ENCODE data around the gene UPK1B. TPM values are rescaled to one million over a fixed set of nuclear protein-coding genes. Genes with fewer than 3 reads are reported as not detected.

Gene UPK1B
- total and polyA plus RNA-seq, 11 donors: 20.4 TPM; not detected in 10

- Histone ChIP-seq H3K4me3 (no peak overlapping the region), H3K4me1 (peaks cover 0 to 54% (median 25%) of the 10 kb centered on the region in 12 donors), H3K9me3 (no peaks in the 10 kb centered on the region), H3K36me3 (peaks cover 0 to 51% (median 39%) of the 10 kb centered on the region in 9 donors), H3K27me3 (no peaks in the 10 kb centered on the region), H3K27ac (peak overlapping the region in 1 of 12 donors; percentile 23)
- intact Hi-C loops (cut with DNase I): loop anchor here in 1 of 10 donors (10.0 kb wide), 1 partner anchor 352 kb away; no protein-coding TSS in a partner anchor
- ATAC-seq (no peak), DNase-seq (no peak)
- 81 to 94% (median 93%) methylated on average over 7 of the region's 7 CpGs for WGBS, 4 donors
- TF ChIP-seq, protein P1, sequence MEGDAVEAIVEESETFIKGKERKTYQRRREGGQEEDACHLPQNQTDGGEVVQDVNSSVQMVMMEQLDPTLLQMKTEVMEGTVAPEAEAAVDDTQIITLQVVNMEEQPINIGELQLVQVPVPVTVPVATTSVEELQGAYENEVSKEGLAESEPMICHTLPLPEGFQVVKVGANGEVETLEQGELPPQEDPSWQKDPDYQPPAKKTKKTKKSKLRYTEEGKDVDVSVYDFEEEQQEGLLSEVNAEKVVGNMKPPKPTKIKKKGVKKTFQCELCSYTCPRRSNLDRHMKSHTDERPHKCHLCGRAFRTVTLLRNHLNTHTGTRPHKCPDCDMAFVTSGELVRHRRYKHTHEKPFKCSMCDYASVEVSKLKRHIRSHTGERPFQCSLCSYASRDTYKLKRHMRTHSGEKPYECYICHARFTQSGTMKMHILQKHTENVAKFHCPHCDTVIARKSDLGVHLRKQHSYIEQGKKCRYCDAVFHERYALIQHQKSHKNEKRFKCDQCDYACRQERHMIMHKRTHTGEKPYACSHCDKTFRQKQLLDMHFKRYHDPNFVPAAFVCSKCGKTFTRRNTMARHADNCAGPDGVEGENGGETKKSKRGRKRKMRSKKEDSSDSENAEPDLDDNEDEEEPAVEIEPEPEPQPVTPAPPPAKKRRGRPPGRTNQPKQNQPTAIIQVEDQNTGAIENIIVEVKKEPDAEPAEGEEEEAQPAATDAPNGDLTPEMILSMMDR (IDR thresholded peaks at IDR 0.05): no peak
- no peak for TF ChIP-seq POLR2A (IDR thresholded peaks at IDR 0.05)
These were observed 63.4 kb downstream of the UPK1B start for GRCh38 chr3:119236756-119237155.

GRCh38 chr3:119237299-119237698, 63.9 kb downstream of the UPK1B start:
- Histone ChIP-seq H3K27ac (peak overlapping the region in 1 of 12 donors; percentile 23), H3K27me3 (no peaks in the 10 kb centered on the region), H3K36me3 (peaks cover 0 to 46% (median 34%) of the 10 kb centered on the region in 9 donors), H3K4me1 (peaks cover 0 to 54% (median 25%) of the 10 kb centered on the region in 12 donors), H3K9me3 (no peaks in the 10 kb centered on the region), H3K4me3 (no peak overlapping the region)
- intact Hi-C loops (cut with DNase I): loop anchor here in 1 of 10 donors (10.0 kb wide), 1 partner anchor 352 kb away; no protein-coding TSS in a partner anchor
- TF ChIP-seq, protein P1 (IDR thresholded peaks at IDR 0.05): no peak
- no peak for TF ChIP-seq POLR2A (IDR thresholded peaks at IDR 0.05)
- DNase-seq (no peak), ATAC-seq (no peak)

GRCh38 chr3:119238363-119238762, 65.0 kb downstream of the UPK1B start:
- H3K4me1 ChIP-seq: peaks cover 0 to 54% (median 25%) of the 10 kb centered on the region in 12 donors
- no peaks in the 10 kb centered on the region for H3K9me3 ChIP-seq
- H3K27me3 ChIP-seq: no peaks in the 10 kb centered on the region
- peak overlapping the region in 4 of 12 donors; percentile 34 to 97 (median 94) for H3K27ac ChIP-seq
- ATAC-seq: no peak
- no peak for TF ChIP-seq POLR2A (IDR thresholded peaks at IDR 0.05)
- TF ChIP-seq, protein P1 (IDR thresholded peaks at IDR 0.05): no peak
- 50 to 56% (median 53%) methylated on average over 4 of the region's 4 CpGs for WGBS, 4 donors
- peak overlapping the region in 6 of 12 donors; percentile 3 to 88 (median 38) for H3K4me3 ChIP-seq
- intact Hi-C loops (cut with DNase I): loop anchor here in 1 of 10 donors (10.0 kb wide), 1 partner anchor 354 kb away; no protein-coding TSS in a partner anchor
- DNase-seq: no peak
- H3K36me3 ChIP-seq: peaks cover 0 to 35% (median 23%) of the 10 kb centered on the region in 9 donors

- no peak for DNase-seq
- TF ChIP-seq POLR2A (IDR thresholded peaks at IDR 0.05): no peak
- TF ChIP-seq, protein P1 (IDR thresholded peaks at IDR 0.05): no peak
- H3K4me3 ChIP-seq: peak overlapping the region in 11 of 12 donors; percentile 65 to 92 (median 75)
- WGBS, 4 donors: 35 to 53% (median 50%) methylated on average over 5 of the region's 5 CpGs
- H3K36me3 ChIP-seq: peaks cover 0 to 26% (median 18%) of the 10 kb centered on the region in 9 donors
- ATAC-seq: no peak
- intact Hi-C loops (cut with DNase I): loop anchor here in 1 of 10 donors (10.0 kb wide), 1 partner anchor 355 kb away; no protein-coding TSS in a partner anchor
- H3K4me1 ChIP-seq: peaks cover 0 to 54% (median 25%) of the 10 kb centered on the region in 12 donors
- peak overlapping the region in 10 of 12 donors; percentile 87 to 97 (median 92) for H3K27ac ChIP-seq
- H3K27me3 ChIP-seq: no peaks in the 10 kb centered on the region
- no peaks in the 10 kb centered on the region for H3K9me3 ChIP-seq
These were observed 65.9 kb downstream of the UPK1B start for GRCh38 chr3:119239206-119239820.

Measured in heart left ventricle (tissue), 16 donors.